ENCODE measurements around the gene WDR7.

WDR7 gene

GRCh38 chr18:56953428-56954198, 302.5 kb downstream of the WDR7 start:
- no peak for TF ChIP-seq CTCF (conservative IDR thresholded peaks at IDR 0.05; ENCODE audit: low read length)
- H3K4me3 ChIP-seq (ENCODE audit: low read length): no peak overlapping the region
- DNase-seq (ENCODE audit: low read depth): no peak

GRCh38 chr18:56955490-56955889, 304.3 kb downstream of the WDR7 start:
- DNase-seq (ENCODE audit: low read depth): no peak
- TF ChIP-seq CTCF (conservative IDR thresholded peaks at IDR 0.05; ENCODE audit: low read length): no peak
- H3K4me3 ChIP-seq (ENCODE audit: low read length): no peak overlapping the region

- no peak for DNase-seq (ENCODE audit: low read depth)
- H3K4me3 ChIP-seq (ENCODE audit: low read length): no peak overlapping the region
- no peak for TF ChIP-seq CTCF (conservative IDR thresholded peaks at IDR 0.05; ENCODE audit: low read length)
Observed at GRCh38 chr18:56959120-56959519, 308.0 kb downstream of the WDR7 start.

GRCh38 chr18:56962322-56962721, 311.2 kb downstream of the WDR7 start:
- no peak overlapping the region for H3K4me3 ChIP-seq (ENCODE audit: low read length)
- DNase-seq (ENCODE audit: low read depth): no peak
- no peak for TF ChIP-seq CTCF (conservative IDR thresholded peaks at IDR 0.05; ENCODE audit: low read length)

- DNase-seq (ENCODE audit: low read depth): no peak
- H3K4me3 ChIP-seq (ENCODE audit: low read length): no peak overlapping the region
- no peak for TF ChIP-seq CTCF (conservative IDR thresholded peaks at IDR 0.05; ENCODE audit: low read length)
Observed at GRCh38 chr18:56967035-56967434, 315.9 kb downstream of the WDR7 start.

- no peak for DNase-seq (ENCODE audit: low read depth)
- TF ChIP-seq CTCF (conservative IDR thresholded peaks at IDR 0.05; ENCODE audit: low read length): no peak
- no peak overlapping the region for H3K4me3 ChIP-seq (ENCODE audit: low read length)
Observed at GRCh38 chr18:56973487-56973886, 322.3 kb downstream of the WDR7 start.

- TF ChIP-seq CTCF (conservative IDR thresholded peaks at IDR 0.05; ENCODE audit: low read length): no peak
- DNase-seq (ENCODE audit: low read depth): no peak
- no peak overlapping the region for H3K4me3 ChIP-seq (ENCODE audit: low read length)
Observed at GRCh38 chr18:56974141-56974540, 323.0 kb downstream of the WDR7 start.

Measured in AG10803 (cell line).